ENCODE data around the gene ANKRD18A.
"Not testable (repeated sequence)": the region's sequence is repeated elsewhere in the genome, so short reads cannot be mapped to it uniquely, and the experiment has no call there.

The ANKRD18A gene

DNA sequence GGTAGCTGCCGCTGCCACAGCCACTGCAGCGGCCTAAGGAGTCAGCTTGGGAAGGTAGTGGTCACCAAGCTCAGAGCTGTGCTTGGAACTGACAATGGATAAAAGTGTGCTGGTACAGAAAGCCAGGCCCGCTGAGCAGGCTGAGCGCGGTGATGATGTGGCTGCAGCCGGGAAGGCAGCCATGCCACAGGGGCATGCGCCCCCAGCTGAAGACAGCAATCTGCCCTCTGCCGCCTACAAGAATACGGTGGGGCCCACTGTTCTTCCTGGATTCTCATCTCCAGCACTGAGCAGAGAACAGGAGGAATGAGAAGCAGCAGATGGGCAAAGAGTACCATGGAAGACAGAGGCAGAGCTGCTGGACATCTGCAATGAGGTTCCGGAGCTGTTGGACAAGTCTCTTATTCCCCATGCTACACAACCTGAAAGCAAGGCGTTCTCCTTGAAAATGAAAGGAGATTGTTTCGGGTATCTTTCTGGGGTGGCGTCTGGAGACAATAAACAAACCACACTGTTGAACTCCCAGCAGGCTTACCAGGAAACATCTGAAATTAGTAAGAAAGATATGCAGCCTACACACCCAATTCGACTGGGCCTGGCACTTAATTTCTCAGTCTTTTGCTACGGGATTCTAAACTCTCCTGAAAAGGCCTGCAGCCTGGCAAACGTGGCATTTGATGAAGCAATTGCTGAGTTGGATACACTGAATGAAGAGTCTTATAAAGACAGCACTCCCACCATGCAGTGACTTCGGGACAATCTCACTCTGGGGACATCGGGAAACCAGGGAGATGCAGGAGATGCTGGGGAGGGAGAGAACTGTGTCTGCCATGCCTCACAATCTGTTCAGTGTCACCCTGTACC is 22.8 kb upstream of the ANKRD18A start:
- TF ChIP-seq ZNF274 (IDR thresholded peaks at IDR 0.05; ENCODE audit: low read depth, low read length), result no peak
- no peak overlapping the region for H3K4me3 ChIP-seq (ENCODE audit: low read length)

DNA sequence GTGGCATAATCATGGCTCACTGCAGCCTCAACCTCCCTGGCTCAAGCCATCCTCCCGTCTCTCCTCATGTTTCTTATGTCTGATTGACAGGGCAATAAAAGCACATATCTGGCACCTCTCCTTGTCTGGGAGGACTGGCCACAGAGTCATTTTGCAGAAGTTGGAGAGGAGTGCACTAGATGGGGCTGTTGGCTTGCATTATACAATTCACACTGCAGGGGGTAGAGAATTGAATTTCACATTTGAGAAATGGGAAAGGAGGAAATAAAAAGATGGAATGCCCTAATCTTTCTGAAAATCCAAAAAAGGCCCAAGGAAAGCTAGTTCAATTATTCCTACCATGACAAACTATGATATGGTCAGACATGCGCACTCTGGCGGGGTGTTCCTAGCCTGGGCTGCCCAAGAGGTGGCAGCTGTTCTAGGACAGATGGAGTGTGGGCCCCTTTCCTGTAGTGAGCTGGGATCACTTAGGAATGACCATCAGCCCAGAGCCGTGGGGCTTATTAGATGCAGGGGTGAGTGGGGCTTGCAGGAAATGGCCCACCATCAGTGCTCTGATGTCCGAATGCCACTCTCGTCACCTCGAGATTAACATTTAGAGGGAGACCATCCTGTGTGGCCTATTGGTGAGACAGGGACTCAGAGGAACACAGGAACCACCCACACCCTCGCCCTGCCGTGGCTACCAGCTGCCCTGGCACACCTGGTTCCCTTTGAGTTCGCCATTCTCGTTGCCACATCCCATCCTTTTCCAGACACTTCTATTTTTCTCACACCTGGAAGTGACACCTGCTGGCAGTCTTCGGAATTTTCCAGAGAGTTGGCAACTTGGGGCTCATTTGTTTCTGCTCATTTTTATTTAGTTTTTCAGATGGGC is 21.8 kb upstream of the ANKRD18A start:
- TF ChIP-seq ZNF274 (IDR thresholded peaks at IDR 0.05; ENCODE audit: low read depth, low read length), result no peak
- no peak overlapping the region for H3K4me3 ChIP-seq (ENCODE audit: low read length)

DNA sequence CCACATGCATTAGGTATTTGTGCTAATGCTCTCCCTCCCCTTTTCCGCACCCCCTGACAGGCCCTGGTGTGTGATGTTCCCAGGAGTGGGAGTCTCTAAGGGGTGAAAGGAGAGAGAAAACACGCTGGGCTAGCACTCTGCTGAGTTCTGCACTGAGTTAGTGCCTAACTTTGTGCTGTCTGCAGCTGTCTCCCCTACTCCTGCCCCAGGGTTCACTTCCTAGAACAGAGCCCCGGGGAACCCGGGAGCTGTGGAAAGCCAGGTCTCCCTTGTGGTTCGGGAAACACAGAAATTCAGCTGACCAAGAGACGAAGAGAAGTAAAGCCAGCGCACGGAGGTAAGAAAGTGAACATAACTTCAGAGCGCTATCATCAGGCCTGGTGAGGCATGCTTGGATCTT is 20.7 kb upstream of the ANKRD18A start:
- H3K4me3 ChIP-seq (ENCODE audit: low read length), result no peak overlapping the region
- no peak for TF ChIP-seq ZNF274 (IDR thresholded peaks at IDR 0.05; ENCODE audit: low read depth, low read length)

- no peak for TF ChIP-seq ZNF274 (IDR thresholded peaks at IDR 0.05; ENCODE audit: low read depth, low read length)
- H3K4me3 ChIP-seq (ENCODE audit: low read length), result no peak overlapping the region
Observed at GRCh38 chr9:38639577-38639940, 19.2 kb upstream of the ANKRD18A start.

DNA sequence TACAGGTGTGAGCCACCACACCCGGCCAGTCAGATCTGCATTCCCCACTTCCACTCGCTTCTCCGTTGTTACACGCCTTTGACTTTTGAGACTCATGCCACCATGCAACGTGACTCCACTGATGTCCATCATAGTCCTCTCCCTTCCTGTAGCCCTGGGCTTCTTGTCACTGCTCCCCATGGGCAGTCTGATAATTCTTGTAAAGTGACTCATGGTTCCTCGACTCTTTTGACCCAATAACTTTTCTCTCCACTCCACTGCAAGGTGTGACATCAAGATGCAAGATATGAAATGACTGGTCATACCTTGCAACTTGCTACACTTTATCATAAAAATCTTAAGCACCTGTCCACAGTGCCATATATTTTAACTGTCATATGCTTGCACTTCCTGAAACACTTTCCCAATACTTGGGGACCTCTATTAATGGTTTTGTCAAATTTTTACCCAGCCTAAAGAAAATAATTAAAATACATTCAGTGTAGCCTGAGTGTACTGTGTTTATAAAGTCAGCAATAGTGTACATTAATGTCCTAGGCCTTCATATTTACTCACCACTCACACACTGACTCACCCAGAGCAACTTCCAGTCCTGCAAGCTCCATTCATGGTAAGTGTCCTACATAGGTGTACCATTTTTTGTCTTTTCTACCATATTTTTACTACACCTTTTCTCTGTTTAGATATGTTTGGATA is 18.6 kb upstream of the ANKRD18A start:
- no peak overlapping the region for H3K4me3 ChIP-seq (ENCODE audit: low read length)
- no peak for TF ChIP-seq ZNF274 (IDR thresholded peaks at IDR 0.05; ENCODE audit: low read depth, low read length)

GRCh38 chr9:38634315-38634714 is 13.9 kb upstream of the ANKRD18A start:
- H3K4me3 ChIP-seq (ENCODE audit: low read length), result no peak overlapping the region
- no peak for TF ChIP-seq ZNF274 (IDR thresholded peaks at IDR 0.05; ENCODE audit: low read depth, low read length)

- no peak overlapping the region for H3K4me3 ChIP-seq (ENCODE audit: low read length)
- TF ChIP-seq ZNF274 (IDR thresholded peaks at IDR 0.05; ENCODE audit: low read depth, low read length), result no peak
Observed at GRCh38 chr9:38629511-38629910, 9.1 kb upstream of the ANKRD18A start.

- no peak overlapping the region for H3K4me3 ChIP-seq (ENCODE audit: low read length)
- no peak for TF ChIP-seq ZNF274 (IDR thresholded peaks at IDR 0.05; ENCODE audit: low read depth, low read length)
Observed at GRCh38 chr9:38626006-38626405, 5.6 kb upstream of the ANKRD18A start.

DNA sequence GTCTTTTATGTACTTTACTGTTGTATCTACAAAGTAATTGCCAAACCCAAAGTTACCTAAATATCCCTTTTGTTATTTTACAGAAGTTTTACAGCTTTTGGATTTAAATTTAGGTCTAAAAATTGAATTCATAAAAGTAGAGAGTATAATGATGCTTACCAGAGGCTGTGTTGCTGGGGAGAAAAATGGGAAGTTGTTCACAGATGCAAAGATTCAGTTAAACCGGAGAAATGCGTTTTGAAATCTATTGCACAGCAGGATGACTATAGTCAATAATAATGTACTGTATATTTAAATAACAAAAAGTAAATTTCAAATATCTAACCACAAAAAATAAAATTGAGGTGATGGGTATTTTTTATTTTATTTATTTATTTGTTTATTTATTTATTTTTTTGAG is 2.6 kb upstream of the ANKRD18A start:
- TF ChIP-seq ZNF274 (IDR thresholded peaks at IDR 0.05; ENCODE audit: low read depth, low read length), result no peak
- H3K4me3 ChIP-seq (ENCODE audit: low read length), result no peak overlapping the region; the same call in 1 of the 2 replicates

- no peak for TF ChIP-seq ZNF274 (IDR thresholded peaks at IDR 0.05; ENCODE audit: low read depth, low read length)
- H3K4me3 ChIP-seq (ENCODE audit: low read length), result no peak overlapping the region; the same call in 1 of the 2 replicates
Observed at GRCh38 chr9:38622288-38622674, 1.9 kb upstream of the ANKRD18A start.

GRCh38 chr9:38621434-38622287 is 1.3 kb upstream of the ANKRD18A start:
- TF ChIP-seq ZNF274 (IDR thresholded peaks at IDR 0.05; ENCODE audit: low read depth, low read length), result no peak
- no peak overlapping the region; the same call in 1 of the 2 replicates for H3K4me3 ChIP-seq (ENCODE audit: low read length)

DNA sequence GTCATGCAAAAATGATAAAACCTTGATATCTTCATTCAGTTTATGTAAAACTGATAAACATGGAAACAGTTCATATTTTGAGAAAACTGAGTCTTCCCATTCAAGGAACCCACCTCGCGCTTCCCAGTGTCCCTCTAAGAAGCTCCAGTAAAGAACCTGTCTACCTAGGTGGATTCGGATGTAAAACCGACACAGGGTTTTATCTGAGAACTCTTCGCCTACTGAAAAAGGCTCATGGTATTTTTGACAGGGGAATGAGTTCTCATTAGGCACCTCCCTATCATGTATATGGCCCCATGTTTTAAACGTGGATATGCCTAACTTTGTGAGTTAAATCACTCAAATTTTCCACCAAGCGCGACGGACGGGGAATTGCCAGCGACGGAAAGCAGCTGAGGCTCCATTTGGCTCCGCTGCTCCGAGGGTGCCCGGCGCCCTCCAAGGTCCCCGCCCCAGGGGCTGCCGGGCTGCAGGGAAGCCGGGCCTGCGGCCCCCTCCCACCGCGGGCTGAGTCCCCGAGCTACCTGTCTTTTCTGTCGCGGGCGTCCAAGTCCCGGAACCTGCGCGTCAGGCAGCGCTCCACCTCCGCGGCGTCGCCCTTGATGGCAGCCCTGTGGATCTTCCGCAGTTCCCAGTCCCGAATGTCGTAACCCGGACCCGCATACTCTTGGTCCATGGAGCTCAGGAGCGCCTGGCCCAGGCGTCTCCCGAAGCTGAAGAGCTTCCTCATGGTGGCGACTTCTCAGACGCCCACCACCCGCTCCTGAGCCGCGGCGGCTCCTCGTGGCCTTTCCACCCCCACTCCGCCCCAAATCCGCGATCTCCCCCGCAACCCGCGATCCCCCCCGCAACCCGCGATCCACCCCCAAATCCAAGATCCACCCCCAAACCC is 594 bp downstream of the ANKRD18A start:
- TF ChIP-seq ZNF274 (IDR thresholded peaks at IDR 0.05; ENCODE audit: low read depth, low read length), result no peak
- H3K4me3 ChIP-seq (ENCODE audit: low read length), result peak overlapping the region; percentile 50

DNA sequence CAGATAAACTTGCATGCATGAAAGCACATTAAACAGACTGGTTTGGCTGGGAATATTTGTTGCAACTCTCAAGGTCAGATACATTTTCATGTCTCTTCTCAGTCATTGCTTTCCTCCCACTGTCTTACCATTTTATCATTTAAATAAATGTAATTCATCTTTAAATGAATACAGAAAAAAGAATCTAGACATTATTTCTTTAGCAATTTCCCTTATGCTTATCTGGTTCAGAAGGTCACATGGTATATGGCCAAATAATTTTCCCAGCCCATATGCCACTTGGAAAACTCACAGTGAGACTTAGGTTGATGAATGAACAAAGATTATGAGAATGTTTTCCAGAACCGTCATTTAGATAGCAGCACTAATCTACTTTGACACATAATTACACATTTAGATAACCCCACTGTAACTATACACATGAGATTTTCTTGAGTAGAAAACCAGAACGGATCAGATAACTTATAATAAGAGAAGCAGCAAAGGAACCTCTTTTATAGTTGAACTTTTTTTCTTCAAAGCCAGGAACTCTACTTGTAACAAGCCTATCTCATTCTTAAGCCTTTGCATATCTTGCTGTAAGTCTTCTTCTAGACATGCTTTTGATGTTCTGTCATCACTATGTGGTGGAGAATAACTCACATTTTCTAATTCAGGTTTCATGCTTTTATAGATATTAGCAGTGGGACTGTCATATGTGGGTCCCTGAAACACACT is 22.2 kb downstream of the ANKRD18A start:
- not testable (repeated sequence) for H3K4me3 ChIP-seq (ENCODE audit: low read length)

GRCh38 chr9:38595117-38595516 is 25.3 kb downstream of the ANKRD18A start:
- H3K4me3 ChIP-seq (ENCODE audit: low read length), result not testable (repeated sequence)

DNA sequence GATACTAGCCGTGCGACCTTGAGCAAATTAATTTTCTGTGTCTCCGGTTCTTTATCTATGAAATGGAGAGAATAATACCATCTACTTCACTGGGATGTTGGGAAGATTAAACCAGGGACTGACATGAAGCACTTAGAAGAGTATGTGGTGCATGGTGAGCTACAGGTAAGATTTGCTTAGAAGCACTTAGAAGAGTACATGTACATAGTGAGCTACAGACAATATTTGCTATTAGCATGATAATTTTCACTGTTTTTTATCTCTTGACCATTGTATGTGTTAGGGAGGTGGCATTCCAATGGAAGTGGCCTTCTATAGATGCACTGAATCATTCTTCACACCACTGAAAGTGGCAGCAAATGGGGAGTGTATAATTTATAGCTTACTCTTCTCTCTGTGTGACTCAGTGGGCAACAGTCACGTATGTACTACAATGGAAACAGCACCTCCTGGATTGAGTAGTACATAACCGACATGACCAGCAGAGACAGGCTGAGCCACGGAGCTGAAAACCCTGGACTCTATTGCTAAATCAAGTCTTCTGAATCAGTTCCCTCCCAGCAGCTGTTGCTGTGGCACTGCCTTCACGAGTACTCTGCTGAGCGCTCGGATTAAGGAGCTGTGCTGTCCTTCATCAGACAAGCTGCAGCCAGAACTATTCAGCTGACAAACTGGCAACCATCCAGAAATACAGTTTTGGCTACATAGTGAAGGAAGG is 28.9 kb downstream of the ANKRD18A start:
- not testable (repeated sequence) for H3K4me3 ChIP-seq (ENCODE audit: low read length)

DNA sequence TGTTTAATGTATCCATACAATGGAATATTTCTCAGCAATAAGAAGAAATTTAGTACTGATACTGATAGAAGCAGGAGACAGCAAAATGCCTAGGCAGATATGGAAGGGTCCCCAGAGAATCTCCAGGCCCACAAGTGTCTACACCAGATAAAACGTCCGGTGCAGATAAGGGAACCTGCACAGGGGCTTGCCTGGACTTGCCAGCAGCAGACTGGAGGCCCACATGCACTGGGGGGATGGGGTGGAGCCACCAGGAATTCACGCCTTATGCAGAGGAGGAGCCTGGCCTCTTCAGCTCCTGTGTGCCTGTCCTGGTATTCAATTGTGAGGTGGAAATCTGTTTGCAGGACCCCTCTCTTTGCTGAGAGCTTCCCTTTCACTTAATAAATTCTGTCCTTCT is 36.6 kb downstream of the ANKRD18A start:
- not testable (repeated sequence) for H3K4me3 ChIP-seq (ENCODE audit: low read length)

DNA sequence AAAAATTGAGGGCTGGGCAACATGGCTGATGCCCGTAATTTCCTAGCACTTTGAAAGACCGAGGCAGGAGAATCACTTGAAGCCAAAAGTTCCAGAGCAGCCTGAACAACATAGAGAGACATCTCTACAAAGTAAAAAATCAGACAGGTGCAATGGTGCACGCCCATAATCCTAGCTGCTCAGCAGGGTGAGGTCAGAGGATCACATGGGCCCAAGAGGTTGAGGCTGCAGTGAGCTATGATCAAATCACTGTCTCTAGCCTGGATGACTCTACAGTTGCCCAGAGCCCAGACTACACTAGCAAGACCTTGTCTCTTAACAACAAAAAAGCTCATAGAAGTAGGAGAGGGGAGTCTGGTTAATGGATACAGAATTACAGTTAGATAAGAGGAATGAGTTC is 40.3 kb downstream of the ANKRD18A start:
- not testable (repeated sequence) for H3K4me3 ChIP-seq (ENCODE audit: low read length)

Measured in GM08714 (cell line).